PC-9 (cell line): ENCODE data around the gene ARHGAP18. TPM values are rescaled to one million over a fixed set of nuclear protein-coding genes. Genes with fewer than 3 reads are reported as not detected.
A peak's percentile ranks its signal among the peaks of the same experiment; 100 is the strongest.

Experiments
- BruUV-seq: library from RNA; stranded (reverse); fragments of 400-500 nt; replicated peaks from 2 replicates; lab custom pipeline; 2021; lab: Mats Ljungman, UMichigan
- CTCF ChIA-PET: fragments of 300-600 bp; sonication (Branson Sonifier 250); formaldehyde crosslinking; loops from one replicate; lab custom pipeline; 2022; ENCODE audit warnings: antibody characterized with exemption; lab: Charles Lee
- POLR2A ChIA-PET: fragments of 300-600 bp; sonication (Branson Sonifier 250); formaldehyde crosslinking; loops from one replicate; lab custom pipeline; 2022; ENCODE audit warnings: antibody characterized with exemption; ENCODE audit not compliant: unreplicated experiment; lab: Charles Lee
- DNase-seq, 2 experiments: peaks; one replicate each; pipeline versions ENCODE4 v3.0.0 to v3.0.0-alpha.2; 2015 to 2022; ENCODE audit warnings: mixed read lengths in 1 of 2
- H2AFZ ChIP-seq: fragments of 200-600 bp; sonication (generic); 2 replicates; pipeline ENCODE4 v1.8.1; 2017; ENCODE audit warnings: antibody characterized with exemption
- H3F3A ChIP-seq: fragments of 200-600 bp; sonication (generic); 2 replicates; pipeline ENCODE4 v1.8.1; 2017; ENCODE audit warnings: antibody characterized with exemption, mild to moderate bottlenecking, low read depth; ENCODE audit not compliant: insufficient read depth
- H3K27ac ChIP-seq: fragments of 200-600 bp; sonication (generic); 2 replicates; pipeline ENCODE4 v1.6.1; 2016; ENCODE audit warnings: mixed run types
- H3K27me3 ChIP-seq: fragments of 200-600 bp; sonication (generic); 2 replicates; pipeline ENCODE4 v1.6.1; 2016; ENCODE audit warnings: low read depth, mixed run types; ENCODE audit not compliant: insufficient read depth
- H3K36me3 ChIP-seq: fragments of 200-600 bp; sonication (generic); 2 replicates; pipeline ENCODE4 v1.6.1; 2016; ENCODE audit warnings: low read depth, mixed run types
- H3K4me1 ChIP-seq: fragments of 200-600 bp; sonication (generic); replicated peaks from 2 replicates; pipeline ENCODE4 v1.6.1; 2016; ENCODE audit warnings: mixed run types; ENCODE audit not compliant: insufficient read depth
- H3K4me2 ChIP-seq: fragments of 200-600 bp; sonication (generic); 2 replicates; pipeline ENCODE4 v1.6.1; 2017; ENCODE audit warnings: mixed run types
- H3K4me3 ChIP-seq: fragments of 200-600 bp; sonication (generic); 2 replicates; pipeline ENCODE4 v1.6.1; 2016; ENCODE audit warnings: mixed run types
- H3K79me2 ChIP-seq: fragments of 200-600 bp; sonication (generic); 2 replicates; pipeline ENCODE4 v1.6.1; 2017; ENCODE audit warnings: low read depth, mixed run types
- H3K9me2 ChIP-seq: fragments of 200-600 bp; sonication (generic); 2 replicates; pipeline ENCODE4 v1.8.1; 2017; ENCODE audit warnings: mild to moderate bottlenecking; ENCODE audit not compliant: insufficient read depth
- H3K9me3 ChIP-seq: fragments of 200-600 bp; sonication (generic); 2 replicates; pipeline ENCODE4 v1.8.1; 2016; ENCODE audit warnings: low read depth; ENCODE audit not compliant: insufficient read depth
- H4K20me1 ChIP-seq: fragments of 200-600 bp; sonication (generic); 2 replicates; pipeline ENCODE4 v1.8.1; 2017; ENCODE audit not compliant: insufficient read depth
- EZH2 ChIP-seq: fragments of 200-600 bp; sonication (generic); IDR thresholded peaks from 2 replicates; pipeline ENCODE4 v1.8.0; 2017; ENCODE audit warnings: antibody characterized with exemption, low read depth
- intact Hi-C: fragments of 100-400 bp; cut with micrococcal nuclease; formaldehyde crosslinking; loops from one replicate; pipeline ENCODE4 v1.10.0; 2022; ENCODE audit not compliant: unreplicated experiment
- total RNA-seq: library from RNA; stranded (reverse); gene quantifications from 2 replicates; pipeline ENCODE4 v1.2.3, GENCODE V29; 2021
- TF ChIP-seq, protein P1 (sequence below): fragments of 200-600 bp; sonication (generic); conservative IDR thresholded peaks from 2 replicates; pipeline ENCODE4 v1.6.1; 2017; ENCODE audit warnings: mixed run types, antibody characterized with exemption, mild to moderate bottlenecking, moderate library complexity

The ARHGAP18 gene
- total RNA-seq, 1 experiment from 2014 or later, result 15.0 TPM

DNA sequence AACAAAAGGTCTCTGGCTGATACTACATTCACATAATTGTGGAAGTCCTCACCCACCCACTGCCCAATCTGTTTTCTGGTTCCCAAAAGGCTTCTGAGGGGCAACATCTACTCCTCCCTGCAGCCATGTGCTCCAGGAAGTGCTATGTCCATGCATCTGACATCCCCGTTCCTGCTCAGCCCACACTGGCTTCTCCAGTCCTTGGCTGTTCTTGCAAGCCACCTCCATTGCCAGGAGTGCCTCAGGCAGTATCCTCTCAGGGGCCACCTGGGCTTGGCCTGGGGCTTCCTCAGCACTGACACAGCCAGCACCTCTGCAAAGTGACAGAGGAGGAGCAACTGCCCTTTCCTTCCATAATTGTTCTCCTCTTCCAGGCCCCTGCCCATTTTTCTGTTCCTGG, 18.3 kb downstream of the ARHGAP18 start:
- ChIA-PET CTCF (no interaction called here), POLR2A (no interaction called here)
- peak in 1 of 2 experiments; percentile 20 for DNase-seq
- TF ChIP-seq EZH2, result no peak
- TF ChIP-seq, protein P1, sequence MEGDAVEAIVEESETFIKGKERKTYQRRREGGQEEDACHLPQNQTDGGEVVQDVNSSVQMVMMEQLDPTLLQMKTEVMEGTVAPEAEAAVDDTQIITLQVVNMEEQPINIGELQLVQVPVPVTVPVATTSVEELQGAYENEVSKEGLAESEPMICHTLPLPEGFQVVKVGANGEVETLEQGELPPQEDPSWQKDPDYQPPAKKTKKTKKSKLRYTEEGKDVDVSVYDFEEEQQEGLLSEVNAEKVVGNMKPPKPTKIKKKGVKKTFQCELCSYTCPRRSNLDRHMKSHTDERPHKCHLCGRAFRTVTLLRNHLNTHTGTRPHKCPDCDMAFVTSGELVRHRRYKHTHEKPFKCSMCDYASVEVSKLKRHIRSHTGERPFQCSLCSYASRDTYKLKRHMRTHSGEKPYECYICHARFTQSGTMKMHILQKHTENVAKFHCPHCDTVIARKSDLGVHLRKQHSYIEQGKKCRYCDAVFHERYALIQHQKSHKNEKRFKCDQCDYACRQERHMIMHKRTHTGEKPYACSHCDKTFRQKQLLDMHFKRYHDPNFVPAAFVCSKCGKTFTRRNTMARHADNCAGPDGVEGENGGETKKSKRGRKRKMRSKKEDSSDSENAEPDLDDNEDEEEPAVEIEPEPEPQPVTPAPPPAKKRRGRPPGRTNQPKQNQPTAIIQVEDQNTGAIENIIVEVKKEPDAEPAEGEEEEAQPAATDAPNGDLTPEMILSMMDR, result no peak
- H3K4me2 ChIP-seq, result no peak overlapping the region
- no peaks in the 10 kb centered on the region for H3K9me2 ChIP-seq
- H3F3A ChIP-seq, result no peaks in the 10 kb centered on the region
- intact Hi-C loops, result no loop called here
- H3K79me2 ChIP-seq, result no peaks in the 10 kb centered on the region
- no peak overlapping the region for H3K4me3 ChIP-seq
- H2AFZ ChIP-seq, result no peak overlapping the region
- BruUV-seq, result no TSS peak
- H3K27ac ChIP-seq, result no peak overlapping the region
- H4K20me1 ChIP-seq, result no peaks in the 10 kb centered on the region
- no peaks in the 10 kb centered on the region for H3K27me3 ChIP-seq
- no peaks in the 10 kb centered on the region for H3K9me3 ChIP-seq
- no peaks in the 10 kb centered on the region for H3K4me1 ChIP-seq
- H3K36me3 ChIP-seq, result no peaks in the 10 kb centered on the region

DNA sequence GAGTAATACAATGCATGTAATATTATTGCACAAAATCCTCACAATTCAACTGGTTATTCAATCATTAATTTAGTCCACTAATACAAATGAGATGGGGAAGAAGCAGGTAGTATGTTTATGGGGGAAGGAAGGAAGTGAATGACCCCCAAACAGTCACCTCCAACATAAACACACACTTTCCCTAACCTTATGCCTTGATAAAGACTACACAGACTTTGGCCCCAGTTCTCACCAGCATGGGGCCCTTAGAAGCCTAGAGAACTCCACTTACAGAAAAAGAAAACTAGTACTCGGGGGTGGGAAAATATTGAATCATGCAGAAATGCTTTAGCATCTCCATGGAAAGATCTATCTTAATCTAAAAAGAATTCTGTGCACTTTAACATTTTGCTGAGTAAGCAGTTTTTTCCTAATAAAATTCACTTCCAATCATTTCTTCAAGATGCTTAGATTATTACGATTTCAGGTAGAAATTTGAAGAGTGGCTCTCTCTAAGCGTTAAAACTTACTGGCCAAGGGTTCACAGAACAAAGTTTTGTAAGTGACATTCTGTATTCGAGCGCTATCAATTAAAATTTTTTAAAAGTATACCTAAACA, 18.8 kb downstream of the ARHGAP18 start:
- ChIA-PET POLR2A (no interaction called here), CTCF (no interaction called here)
- intact Hi-C loops, result no loop called here
- no TSS peak for BruUV-seq
- no peaks in the 10 kb centered on the region for H3K79me2 ChIP-seq
- H3K9me3 ChIP-seq, result no peaks in the 10 kb centered on the region
- TF ChIP-seq EZH2, result no peak
- TF ChIP-seq, protein P1, result no peak
- H4K20me1 ChIP-seq, result no peaks in the 10 kb centered on the region
- H3K4me2 ChIP-seq, result no peak overlapping the region
- no peak for DNase-seq
- no peak overlapping the region for H3K27ac ChIP-seq
- H3K27me3 ChIP-seq, result no peaks in the 10 kb centered on the region
- H3K4me3 ChIP-seq, result no peak overlapping the region
- no peaks in the 10 kb centered on the region for H3K36me3 ChIP-seq
- no peak overlapping the region for H2AFZ ChIP-seq
- no peaks in the 10 kb centered on the region for H3F3A ChIP-seq
- H3K9me2 ChIP-seq, result no peaks in the 10 kb centered on the region
- H3K4me1 ChIP-seq, result no peaks in the 10 kb centered on the region

GRCh38 chr6:129686941-129687627, 22.9 kb downstream of the ARHGAP18 start:
- H3K27ac ChIP-seq, result no peak overlapping the region
- H3K4me3 ChIP-seq, result no peak overlapping the region
- ChIA-PET CTCF (interaction anchor here (0.6 kb wide), 1 partner anchor 101 kb away, joined by 3 read pairs; no protein-coding TSS in a partner anchor), POLR2A (no interaction called here)
- H3K79me2 ChIP-seq, result no peaks in the 10 kb centered on the region
- no peaks in the 10 kb centered on the region for H4K20me1 ChIP-seq
- TF ChIP-seq, protein P1, result no peak
- TF ChIP-seq EZH2, result no peak
- H3K9me2 ChIP-seq, result no peaks in the 10 kb centered on the region
- peaks cover 22% of the 10 kb centered on the region for H3K4me1 ChIP-seq
- intact Hi-C loops, result no loop called here
- no peaks in the 10 kb centered on the region for H3K27me3 ChIP-seq
- H3K36me3 ChIP-seq, result no peaks in the 10 kb centered on the region
- H3K9me3 ChIP-seq, result no peaks in the 10 kb centered on the region
- DNase-seq, result no peak
- BruUV-seq, result no TSS peak
- peaks cover 19% of the 10 kb centered on the region for H3F3A ChIP-seq
- H2AFZ ChIP-seq, result no peak overlapping the region
- H3K4me2 ChIP-seq, result no peak overlapping the region
